Activated T-cell treated with anti-CD3 and anti-CD28 coated beads for 48 hours (primary cell): Measurements from ENCODE around the gene STAB1.

Experiments
- DNase-seq: peaks from one replicate; pipeline ENCODE4 v3.0.0-alpha.2; 2020; ENCODE audit warnings: low read depth

The STAB1 gene

GRCh38 chr3:52504977-52505376 is 9.8 kb downstream of the STAB1 start:
- DNase-seq, result no peak

- no peak for DNase-seq
These were observed 11.3 kb downstream of the STAB1 start for GRCh38 chr3:52506266-52506966.

GRCh38 chr3:52507359-52507758 is 12.2 kb downstream of the STAB1 start:
- DNase-seq, result no peak

- no peak for DNase-seq
These were observed 14.7 kb downstream of the STAB1 start for GRCh38 chr3:52509753-52510328.

- DNase-seq, result no peak
These were observed 16.4 kb downstream of the STAB1 start for GRCh38 chr3:52511509-52511908.

- no peak for DNase-seq
These were observed 17.0 kb downstream of the STAB1 start for GRCh38 chr3:52512105-52512504.

- no peak for DNase-seq
These were observed 17.6 kb downstream of the STAB1 start for GRCh38 chr3:52512727-52513126.

- DNase-seq, result no peak
These were observed 18.1 kb downstream of the STAB1 start for GRCh38 chr3:52513281-52513680.

GRCh38 chr3:52514576-52514975 is 19.4 kb downstream of the STAB1 start:
- DNase-seq, result no peak

GRCh38 chr3:52515192-52515591 is 20.1 kb downstream of the STAB1 start:
- DNase-seq, result no peak

- DNase-seq, result no peak
These were observed 21.5 kb downstream of the STAB1 start for GRCh38 chr3:52516509-52517195.

GRCh38 chr3:52517796-52518722 is 22.9 kb downstream of the STAB1 start:
- no peak for DNase-seq

- no peak for DNase-seq
These were observed 23.7 kb downstream of the STAB1 start for GRCh38 chr3:52518723-52519444.

GRCh38 chr3:52519445-52520140 is 24.5 kb downstream of the STAB1 start:
- DNase-seq, result no peak

- DNase-seq, result no peak
These were observed 25.1 kb downstream of the STAB1 start for GRCh38 chr3:52520141-52520667.

- no peak for DNase-seq
These were observed 25.8 kb downstream of the STAB1 start for GRCh38 chr3:52520716-52521487.

- no peak for DNase-seq
These were observed 26.3 kb downstream of the STAB1 start for GRCh38 chr3:52521488-52521824.

- no peak for DNase-seq
These were observed 26.9 kb downstream of the STAB1 start for GRCh38 chr3:52521881-52522650.

GRCh38 chr3:52522651-52523251 is 27.6 kb downstream of the STAB1 start:
- DNase-seq, result no peak
